Panc1 (cell line): ENCODE measurements around the gene NR4A3.
"Not testable (repeated sequence)": the region's sequence is repeated elsewhere in the genome, so short reads cannot be mapped to it uniquely, and the experiment has no call there.

ENCODE experiments used
- CTCF ChIP-seq: fragments of 450-650 bp; IDR thresholded peaks from 2 replicates; pipeline ENCODE4 v1.5.1; 2017; ENCODE audit warnings: mild to moderate bottlenecking
- POLR2AphosphoS5 ChIP-seq: IDR thresholded peaks from 2 replicates; pipeline ENCODE4 v1.6.1; 2012; ENCODE audit warnings: mild to moderate bottlenecking, low read depth, low read length, moderate library complexity
- REST ChIP-seq, 2 experiments: IDR thresholded peaks; 2 replicates each; pipeline ENCODE4 v1.6.1; 2011 to 2012; ENCODE audit warnings: low read depth in 2 of 2, control low read depth in 1 of 2, low read length in 1 of 2, mild to moderate bottlenecking in 1 of 2, moderate library complexity in 1 of 2; ENCODE audit not compliant: insufficient read depth in 1 of 2
- SIN3A ChIP-seq: IDR thresholded peaks from 2 replicates; pipeline ENCODE4 v1.6.1; 2012; ENCODE audit warnings: low read depth, mild to moderate bottlenecking, low read length, moderate library complexity, borderline replicate concordance; ENCODE audit not compliant: insufficient read depth
- TCF7L2 ChIP-seq: IDR thresholded peaks from 2 replicates; pipeline ENCODE4 v1.6.1; 2011; ENCODE audit warnings: mild to moderate bottlenecking, low read depth, low read length, inconsistent platforms

- TF ChIP-seq CTCF; REST (IDR thresholded peaks at IDR 0.05; ENCODE audit: insufficient read depth in 1 of 2, low read depth in 2 of 2, low read length in 1 of 2); SIN3A; POLR2AphosphoS5; TCF7L2: not testable (repeated sequence)
Measured at GRCh38 chr9:99782349-99782748, 39.3 kb upstream of the NR4A3 start.
